ENCODE results near the gene NEURL4.
A peak's percentile ranks its signal among the peaks of the same experiment; 100 is the strongest.

DNA sequence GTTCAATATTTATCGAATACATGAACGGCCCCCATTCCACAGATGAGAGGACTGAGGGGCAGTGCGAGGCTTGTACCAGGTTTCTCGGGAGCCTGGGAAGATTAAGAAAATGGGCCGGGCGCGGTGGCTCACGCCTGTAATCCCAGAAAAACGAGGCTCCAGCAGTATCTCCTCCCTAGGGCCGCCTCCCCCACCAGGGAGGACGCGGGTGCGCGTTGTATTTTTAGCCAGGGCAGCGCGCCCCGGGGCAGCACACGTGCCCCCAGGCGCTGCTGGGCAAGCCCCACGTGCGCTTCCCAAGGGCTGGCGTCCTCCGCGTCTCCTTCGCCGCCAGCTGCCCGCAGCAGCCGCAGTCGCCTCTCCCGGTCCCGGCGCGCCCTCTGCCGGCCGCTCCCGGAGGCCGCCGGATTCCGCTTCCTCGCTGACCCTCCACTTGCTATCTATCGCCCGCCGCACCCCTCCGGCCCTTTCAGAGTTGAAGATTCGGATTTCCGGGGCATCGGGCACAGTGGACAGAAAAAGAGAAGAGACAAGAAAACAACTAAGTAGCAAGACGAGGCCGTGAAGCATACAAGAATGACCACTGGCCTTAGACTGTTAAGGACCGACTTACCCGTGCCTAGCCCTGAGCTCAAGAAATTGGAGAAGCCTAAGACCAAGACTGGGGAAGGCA lies 32.8 kb downstream of the NEURL4 start:
- TF ChIP-seq, protein P1, sequence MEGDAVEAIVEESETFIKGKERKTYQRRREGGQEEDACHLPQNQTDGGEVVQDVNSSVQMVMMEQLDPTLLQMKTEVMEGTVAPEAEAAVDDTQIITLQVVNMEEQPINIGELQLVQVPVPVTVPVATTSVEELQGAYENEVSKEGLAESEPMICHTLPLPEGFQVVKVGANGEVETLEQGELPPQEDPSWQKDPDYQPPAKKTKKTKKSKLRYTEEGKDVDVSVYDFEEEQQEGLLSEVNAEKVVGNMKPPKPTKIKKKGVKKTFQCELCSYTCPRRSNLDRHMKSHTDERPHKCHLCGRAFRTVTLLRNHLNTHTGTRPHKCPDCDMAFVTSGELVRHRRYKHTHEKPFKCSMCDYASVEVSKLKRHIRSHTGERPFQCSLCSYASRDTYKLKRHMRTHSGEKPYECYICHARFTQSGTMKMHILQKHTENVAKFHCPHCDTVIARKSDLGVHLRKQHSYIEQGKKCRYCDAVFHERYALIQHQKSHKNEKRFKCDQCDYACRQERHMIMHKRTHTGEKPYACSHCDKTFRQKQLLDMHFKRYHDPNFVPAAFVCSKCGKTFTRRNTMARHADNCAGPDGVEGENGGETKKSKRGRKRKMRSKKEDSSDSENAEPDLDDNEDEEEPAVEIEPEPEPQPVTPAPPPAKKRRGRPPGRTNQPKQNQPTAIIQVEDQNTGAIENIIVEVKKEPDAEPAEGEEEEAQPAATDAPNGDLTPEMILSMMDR (IDR thresholded peaks at IDR 0.05) = peak; percentile 88 to 98 (median 94)
- TF ChIP-seq POLR2A (IDR thresholded peaks at IDR 0.05) = no peak
- TF ChIP-seq EP300 (IDR thresholded peaks at IDR 0.05) = no peak
